Activated CD4-positive, alpha-beta T cell treated with anti-CD3 and anti-CD28 coated beads, Interleukin-2, amount 10 ng/mL, durations not matched to agents 24 days and 14 days (primary cell): ENCODE data around the gene BCL2L1. TPM values are rescaled to one million over a fixed set of nuclear protein-coding genes. Genes with fewer than 3 reads are reported as not detected.
"Not testable (repeated sequence)": the region's sequence is repeated elsewhere in the genome, so short reads cannot be mapped to it uniquely, and the experiment has no call there.

Experiments
- DNase-seq: peaks from one replicate; pipeline ENCODE4 v3.0.0; 2022
- H3K27ac Mint-ChIP-seq: one replicate; pipeline ENCODE4 v1.8.0; 2022; ENCODE audit warnings: mild to moderate bottlenecking, mixed read lengths
- H3K27me3 Mint-ChIP-seq: one replicate; pipeline ENCODE4 v1.8.0; 2022; ENCODE audit warnings: mixed read lengths
- H3K36me3 Mint-ChIP-seq: one replicate; pipeline ENCODE4 v1.8.0; 2022; ENCODE audit warnings: low read depth, mild to moderate bottlenecking, mixed read lengths
- H3K4me1 Mint-ChIP-seq: one replicate; pipeline ENCODE4 v1.8.0; 2021; ENCODE audit warnings: mixed read lengths
- H3K4me3 Mint-ChIP-seq: one replicate; pipeline ENCODE4 v1.8.0; 2022; ENCODE audit warnings: mild to moderate bottlenecking, moderate library complexity, mixed read lengths
- H3K9me3 Mint-ChIP-seq: one replicate; pipeline ENCODE4 v1.8.0; 2021; ENCODE audit warnings: mixed read lengths
- intact Hi-C: fragments of 100-400 bp; cut with micrococcal nuclease; formaldehyde crosslinking; loops from one replicate; pipeline ENCODE4 v1.15.1; 2023
- total RNA-seq: library from RNA; stranded (reverse); gene quantifications from 2 replicates; pipeline ENCODE4 v1.2.3, GENCODE V29; 2022

Gene BCL2L1
- total RNA-seq, 1 donor from 2014 or later: 379 TPM

- intact Hi-C loops: loop anchor here (1.0 to 2.0 kb wide), 3 partner anchors 14 to 47 kb away; partner anchors contain the start of gene BCL2L1
- Mint-ChIP-seq H3K27ac (peak overlapping the region; percentile 89), H3K36me3 (peaks cover 83% of the 10 kb centered on the region), H3K4me1 (peaks cover 80% of the 10 kb centered on the region), H3K9me3 (no peaks in the 10 kb centered on the region), H3K27me3 (no peaks in the 10 kb centered on the region), H3K4me3 (peak overlapping the region; percentile 83)
- DNase-seq: peak; percentile 92
These were observed 47.5 kb downstream of the BCL2L1 start for GRCh38 chr20:31674895-31675827.

GRCh38 chr20:31673943-31674463 lies 48.7 kb downstream of the BCL2L1 start:
- peak overlapping the region; percentile 89 for H3K27ac Mint-ChIP-seq
- H3K9me3 Mint-ChIP-seq: no peaks in the 10 kb centered on the region
- DNase-seq: peak; percentile 72
- peak overlapping the region; percentile 83 for H3K4me3 Mint-ChIP-seq
- H3K27me3 Mint-ChIP-seq: no peaks in the 10 kb centered on the region
- H3K36me3 Mint-ChIP-seq: peaks cover 83% of the 10 kb centered on the region
- intact Hi-C loops: loop anchor here (2.0 kb wide), 1 partner anchor 13 kb away; no protein-coding TSS in a partner anchor
- H3K4me1 Mint-ChIP-seq: peaks cover 80% of the 10 kb centered on the region

GRCh38 chr20:31673435-31673834 lies 49.2 kb downstream of the BCL2L1 start:
- DNase-seq: no peak
- intact Hi-C loops: no loop called here
- Mint-ChIP-seq H3K4me1 (peaks cover 76% of the 10 kb centered on the region), H3K9me3 (no peaks in the 10 kb centered on the region), H3K27me3 (no peaks in the 10 kb centered on the region), H3K27ac (peak overlapping the region; percentile 89), H3K4me3 (peak overlapping the region; percentile 83), H3K36me3 (peaks cover 80% of the 10 kb centered on the region)

GRCh38 chr20:31671324-31671723 lies 51.3 kb downstream of the BCL2L1 start:
- peaks cover 80% of the 10 kb centered on the region for H3K36me3 Mint-ChIP-seq
- H3K27ac Mint-ChIP-seq: peak overlapping the region; percentile 78
- intact Hi-C loops: no loop called here
- H3K4me1 Mint-ChIP-seq: peaks cover 69% of the 10 kb centered on the region
- no peaks in the 10 kb centered on the region for H3K9me3 Mint-ChIP-seq
- peak overlapping the region; percentile 18 for H3K4me3 Mint-ChIP-seq
- DNase-seq: no peak
- H3K27me3 Mint-ChIP-seq: no peaks in the 10 kb centered on the region

GRCh38 chr20:31670371-31671228 lies 52.1 kb downstream of the BCL2L1 start:
- DNase-seq: no peak
- H3K36me3 Mint-ChIP-seq: peaks cover 81% of the 10 kb centered on the region
- no peaks in the 10 kb centered on the region for H3K9me3 Mint-ChIP-seq
- H3K27me3 Mint-ChIP-seq: no peaks in the 10 kb centered on the region
- H3K4me3 Mint-ChIP-seq: no peak overlapping the region
- peaks cover 70% of the 10 kb centered on the region for H3K4me1 Mint-ChIP-seq
- intact Hi-C loops: no loop called here
- peak overlapping the region; percentile 80 for H3K27ac Mint-ChIP-seq

GRCh38 chr20:31669876-31670275 lies 52.8 kb downstream of the BCL2L1 start:
- Mint-ChIP-seq H3K4me3 (peak overlapping the region; percentile 26), H3K27ac (peak overlapping the region; percentile 80), H3K9me3 (no peaks in the 10 kb centered on the region), H3K27me3 (no peaks in the 10 kb centered on the region), H3K36me3 (peaks cover 82% of the 10 kb centered on the region), H3K4me1 (peaks cover 68% of the 10 kb centered on the region)
- no peak for DNase-seq
- intact Hi-C loops: no loop called here

- Mint-ChIP-seq H3K36me3 (peaks cover 80% of the 10 kb centered on the region), H3K4me1 (peaks cover 65% of the 10 kb centered on the region), H3K27ac (peak overlapping the region; percentile 73)
- H3K9me3 Mint-ChIP-seq, H3K27me3 Mint-ChIP-seq, intact Hi-C loops, H3K4me3 Mint-ChIP-seq, DNase-seq: not testable (repeated sequence)
These were observed 53.7 kb downstream of the BCL2L1 start for GRCh38 chr20:31668944-31669343.

- peak overlapping the region; percentile 47 for H3K4me3 Mint-ChIP-seq
- DNase-seq: no peak
- no peaks in the 10 kb centered on the region for H3K9me3 Mint-ChIP-seq
- H3K27ac Mint-ChIP-seq: peak overlapping the region; percentile 70
- intact Hi-C loops: loop anchor here (2.0 kb wide), 1 partner anchor 13 kb away; no protein-coding TSS in a partner anchor
- H3K4me1 Mint-ChIP-seq: peaks cover 66% of the 10 kb centered on the region
- H3K27me3 Mint-ChIP-seq: no peaks in the 10 kb centered on the region
- peaks cover 81% of the 10 kb centered on the region for H3K36me3 Mint-ChIP-seq
These were observed 55.1 kb downstream of the BCL2L1 start for GRCh38 chr20:31667315-31668285.

- H3K9me3 Mint-ChIP-seq: no peaks in the 10 kb centered on the region
- H3K4me1 Mint-ChIP-seq: peaks cover 68% of the 10 kb centered on the region
- H3K27me3 Mint-ChIP-seq: no peaks in the 10 kb centered on the region
- peaks cover 83% of the 10 kb centered on the region for H3K36me3 Mint-ChIP-seq
- intact Hi-C loops: loop anchor here (2.0 kb wide), 1 partner anchor 14 kb away; no protein-coding TSS in a partner anchor
- peak overlapping the region; percentile 76 for H3K27ac Mint-ChIP-seq
- H3K4me3 Mint-ChIP-seq: peak overlapping the region; percentile 44
- DNase-seq: peak; percentile 74
These were observed 56.2 kb downstream of the BCL2L1 start for GRCh38 chr20:31666258-31667042.

GRCh38 chr20:31665753-31666152 lies 56.9 kb downstream of the BCL2L1 start:
- no peaks in the 10 kb centered on the region for H3K9me3 Mint-ChIP-seq
- H3K27ac Mint-ChIP-seq: peak overlapping the region; percentile 56
- peaks cover 68% of the 10 kb centered on the region for H3K4me1 Mint-ChIP-seq
- intact Hi-C loops: loop anchor here (2.0 kb wide), 1 partner anchor 15 kb away; no protein-coding TSS in a partner anchor
- H3K4me3 Mint-ChIP-seq: no peak overlapping the region
- DNase-seq: no peak
- H3K27me3 Mint-ChIP-seq: no peaks in the 10 kb centered on the region
- peaks cover 82% of the 10 kb centered on the region for H3K36me3 Mint-ChIP-seq

GRCh38 chr20:31664696-31665354 lies 57.8 kb downstream of the BCL2L1 start:
- Mint-ChIP-seq H3K27ac (peak overlapping the region; percentile 81), H3K9me3 (no peaks in the 10 kb centered on the region), H3K36me3 (peaks cover 77% of the 10 kb centered on the region), H3K4me1 (peaks cover 65% of the 10 kb centered on the region), H3K27me3 (no peaks in the 10 kb centered on the region), H3K4me3 (no peak overlapping the region)
- no peak for DNase-seq
- intact Hi-C loops: no loop called here
